WTC11 (cell line): ENCODE data around the gene MTCL1. TPM values are rescaled to one million over a fixed set of nuclear protein-coding genes. Genes with fewer than 3 reads are reported as not detected.

ENCODE experiments used
- ATAC-seq: fragments of 200-7000 bp; cut with Tn5 transposase; 2 replicates; pipeline ENCODE4 v1.10.0; 2021; ENCODE audit warnings: mild to moderate bottlenecking, moderate library complexity
- CTCF ChIA-PET: fragments of 300-600 bp; sonication (Branson Sonifier 250); formaldehyde crosslinking; loops from one replicate; lab custom pipeline; 2021; ENCODE audit warnings: antibody characterized with exemption; lab: Charles Lee
- POLR2A ChIA-PET: fragments of 350-600 bp; sonication (Branson Sonifier 250); formaldehyde crosslinking; loops from one replicate; lab custom pipeline; 2021; ENCODE audit warnings: antibody characterized with exemption; lab: Charles Lee
- DNase-seq: peaks from one replicate; pipeline ENCODE4 v3.0.0; 2021; ENCODE audit warnings: low spot score
- H3K27ac Mint-ChIP-seq: 2 replicates; pipeline ENCODE4 v1.8.0; 2021; ENCODE audit warnings: mixed read lengths
- H3K27me3 Mint-ChIP-seq: 2 replicates; pipeline ENCODE4 v1.8.0; 2021; ENCODE audit warnings: low read depth, mild to moderate bottlenecking, moderate library complexity, mixed read lengths
- H3K36me3 Mint-ChIP-seq: 2 replicates; pipeline ENCODE4 v1.8.0; 2021; ENCODE audit warnings: mixed read lengths
- H3K4me1 Mint-ChIP-seq: 2 replicates; pipeline ENCODE4 v1.8.0; 2022; ENCODE audit warnings: mixed read lengths
- H3K4me3 Mint-ChIP-seq: 2 replicates; pipeline ENCODE4 v1.8.0; 2021; ENCODE audit warnings: mild to moderate bottlenecking, moderate library complexity, mixed read lengths
- H3K9me3 Mint-ChIP-seq: 2 replicates; pipeline ENCODE4 v1.8.0; 2021; ENCODE audit warnings: mixed read lengths
- CREM ChIP-seq: sonication (generic); formaldehyde crosslinking; IDR thresholded peaks from 2 replicates; pipeline ENCODE4 v1.8.1; 2022; ENCODE audit warnings: mild to moderate bottlenecking, missing genetic modification reagents, moderate library complexity
- EMX1 ChIP-seq: fragments of 250-450 bp; sonication (Bioruptor Pico); IDR thresholded peaks from 2 replicates; pipeline ENCODE4 v1.8.0; 2021; ENCODE audit warnings: mild to moderate bottlenecking
- FOXK1 ChIP-seq: sonication (generic); formaldehyde crosslinking; IDR thresholded peaks from 2 replicates; pipeline ENCODE4 v1.8.0; 2022; ENCODE audit warnings: mild to moderate bottlenecking, moderate library complexity, missing genetic modification reagents
- GABPB1 ChIP-seq: sonication (generic); formaldehyde crosslinking; IDR thresholded peaks from 2 replicates; pipeline ENCODE4 v1.8.1; 2023; ENCODE audit warnings: mild to moderate bottlenecking, missing genetic modification reagents
- GRHL2 ChIP-seq: fragments of 250-450 bp; sonication (Bioruptor Pico); IDR thresholded peaks from 2 replicates; pipeline ENCODE4 v1.8.0; 2022; ENCODE audit warnings: mild to moderate bottlenecking, moderate library complexity; ENCODE audit not compliant: insufficient replicate concordance, severe bottlenecking
- HMGA2 ChIP-seq: fragments of 250-450 bp; sonication (Bioruptor Pico); IDR thresholded peaks from 2 replicates; pipeline ENCODE4 v1.4.0; 2021; ENCODE audit warnings: mild to moderate bottlenecking, moderate library complexity
- MXD4 ChIP-seq: fragments of 250-450 bp; sonication (Bioruptor Pico); IDR thresholded peaks from 2 replicates; pipeline ENCODE4 v1.8.0; 2021; ENCODE audit warnings: mild to moderate bottlenecking, moderate library complexity, borderline replicate concordance
- MYBL2 ChIP-seq: sonication (generic); formaldehyde crosslinking; IDR thresholded peaks from 2 replicates; pipeline ENCODE4 v1.8.1; 2023; ENCODE audit warnings: mild to moderate bottlenecking, moderate library complexity, missing genetic modification reagents
- NFATC4 ChIP-seq: fragments of 250-450 bp; sonication (Bioruptor Pico); IDR thresholded peaks from 2 replicates; pipeline ENCODE4 v1.9.0; 2021; ENCODE audit warnings: mild to moderate bottlenecking
- TEAD1 ChIP-seq: sonication (generic); formaldehyde crosslinking; IDR thresholded peaks from 2 replicates; pipeline ENCODE4 v1.8.0; 2022; ENCODE audit warnings: mild to moderate bottlenecking, missing genetic modification reagents
- TP53 ChIP-seq: sonication (generic); formaldehyde crosslinking; IDR thresholded peaks from 2 replicates; pipeline ENCODE4 v1.8.1; 2023; ENCODE audit warnings: mild to moderate bottlenecking, missing genetic modification reagents
- ZNF671 ChIP-seq: fragments of 250-450 bp; sonication (Bioruptor Pico); IDR thresholded peaks from 2 replicates; pipeline ENCODE4 v1.8.0; 2021; ENCODE audit warnings: mild to moderate bottlenecking
- total RNA-seq: library from RNA; stranded (reverse); gene quantifications from 3 replicates; pipeline ENCODE4 v1.2.3, GENCODE V29; 2021
- TF ChIP-seq, protein P1 (sequence below): fragments of 250-450 bp; sonication (Bioruptor Pico); IDR thresholded peaks from 2 replicates; pipeline ENCODE4 v1.8.0; 2021; ENCODE audit warnings: mild to moderate bottlenecking
- TF ChIP-seq, protein P2 (sequence below): fragments of 250-450 bp; sonication (Bioruptor Pico); IDR thresholded peaks from 2 replicates; pipeline ENCODE4 v2.1.2; 2022; ENCODE audit warnings: mild to moderate bottlenecking, moderate library complexity
- TF ChIP-seq, protein P3 (sequence below): sonication (generic); formaldehyde crosslinking; IDR thresholded peaks from 2 replicates; pipeline ENCODE4 v1.8.0; 2022; ENCODE audit warnings: mild to moderate bottlenecking, missing genetic modification reagents
- TF ChIP-seq, protein P4 (sequence below): fragments of 250-450 bp; sonication (Bioruptor Pico); IDR thresholded peaks from 2 replicates; pipeline ENCODE4 v1.9.0; 2021; ENCODE audit warnings: mild to moderate bottlenecking, borderline replicate concordance
- TF ChIP-seq, protein P5 (sequence below): sonication (generic); formaldehyde crosslinking; IDR thresholded peaks from 2 replicates; pipeline ENCODE4 v1.8.1; 2023; ENCODE audit warnings: mild to moderate bottlenecking, missing genetic modification reagents, moderate library complexity

MTCL1 gene
- total RNA-seq, 1 experiment from 2014 or later = 64.3 TPM

DNA sequence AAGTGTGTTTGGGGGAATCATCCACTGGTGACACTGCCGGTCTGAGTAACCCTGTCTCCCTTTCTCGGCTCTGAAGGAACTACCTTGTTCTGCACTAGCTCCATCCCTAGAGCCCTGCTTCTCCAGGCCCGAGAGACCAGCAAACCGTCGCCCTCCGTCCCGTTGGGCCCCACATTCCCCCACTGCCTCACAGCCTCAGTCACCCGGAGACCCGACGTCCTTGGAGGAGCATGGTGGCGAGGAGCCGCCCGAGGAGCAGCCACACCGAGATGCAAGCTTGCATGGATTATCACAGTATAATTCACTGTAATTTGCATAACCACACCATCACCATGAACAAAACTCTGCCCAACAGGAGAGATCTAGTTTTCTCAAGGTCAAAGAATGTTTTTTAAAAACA lies 126.2 kb downstream of the MTCL1 start:
- Mint-ChIP-seq H3K36me3 (peaks cover 12% of the 10 kb centered on the region), H3K27ac (peak overlapping the region; percentile 9; the same call in 1 of the 2 replicates), H3K4me3 (no peak overlapping the region), H3K27me3 (no peaks in the 10 kb centered on the region), H3K4me1 (peaks cover 19% of the 10 kb centered on the region), H3K9me3 (peaks cover 12% of the 10 kb centered on the region)
- ChIA-PET POLR2A (no interaction called here), CTCF (interaction anchor here (1.0 kb wide), 1 partner anchor 353 kb away, joined by 3 read pairs; no protein-coding TSS in a partner anchor)
- ATAC-seq (no peak), DNase-seq (no peak)
- TF ChIP-seq NFATC4 (CRISPR knock-in tag) (no peak), HMGA2 (CRISPR knock-in tag) (no peak), CREM (no peak), TP53 (CRISPR knock-in tag) (no peak), MXD4 (CRISPR knock-in tag) (no peak), ZNF671 (CRISPR knock-in tag) (no peak), GRHL2 (CRISPR knock-in tag) (no peak), TEAD1 (CRISPR knock-in tag) (no peak), EMX1 (CRISPR knock-in tag) (no peak), MYBL2 (CRISPR knock-in tag) (no peak), FOXK1 (CRISPR knock-in tag) (no peak)
- TF ChIP-seq, protein P1, sequence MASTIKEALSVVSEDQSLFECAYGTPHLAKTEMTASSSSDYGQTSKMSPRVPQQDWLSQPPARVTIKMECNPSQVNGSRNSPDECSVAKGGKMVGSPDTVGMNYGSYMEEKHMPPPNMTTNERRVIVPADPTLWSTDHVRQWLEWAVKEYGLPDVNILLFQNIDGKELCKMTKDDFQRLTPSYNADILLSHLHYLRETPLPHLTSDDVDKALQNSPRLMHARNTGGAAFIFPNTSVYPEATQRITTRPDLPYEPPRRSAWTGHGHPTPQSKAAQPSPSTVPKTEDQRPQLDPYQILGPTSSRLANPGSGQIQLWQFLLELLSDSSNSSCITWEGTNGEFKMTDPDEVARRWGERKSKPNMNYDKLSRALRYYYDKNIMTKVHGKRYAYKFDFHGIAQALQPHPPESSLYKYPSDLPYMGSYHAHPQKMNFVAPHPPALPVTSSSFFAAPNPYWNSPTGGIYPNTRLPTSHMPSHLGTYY = no peak
- TF ChIP-seq, protein P2, sequence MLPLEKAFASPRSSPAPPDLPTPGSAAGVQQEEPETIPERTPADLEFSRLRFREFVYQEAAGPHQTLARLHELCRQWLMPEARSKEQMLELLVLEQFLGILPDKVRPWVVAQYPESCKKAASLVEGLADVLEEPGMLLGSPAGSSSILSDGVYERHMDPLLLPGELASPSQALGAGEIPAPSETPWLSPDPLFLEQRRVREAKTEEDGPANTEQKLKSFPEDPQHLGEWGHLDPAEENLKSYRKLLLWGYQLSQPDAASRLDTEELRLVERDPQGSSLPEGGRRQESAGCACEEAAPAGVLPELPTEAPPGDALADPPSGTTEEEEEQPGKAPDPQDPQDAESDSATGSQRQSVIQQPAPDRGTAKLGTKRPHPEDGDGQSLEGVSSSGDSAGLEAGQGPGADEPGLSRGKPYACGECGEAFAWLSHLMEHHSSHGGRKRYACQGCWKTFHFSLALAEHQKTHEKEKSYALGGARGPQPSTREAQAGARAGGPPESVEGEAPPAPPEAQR (CRISPR knock-in tag) = no peak
- TF ChIP-seq, protein P3, sequence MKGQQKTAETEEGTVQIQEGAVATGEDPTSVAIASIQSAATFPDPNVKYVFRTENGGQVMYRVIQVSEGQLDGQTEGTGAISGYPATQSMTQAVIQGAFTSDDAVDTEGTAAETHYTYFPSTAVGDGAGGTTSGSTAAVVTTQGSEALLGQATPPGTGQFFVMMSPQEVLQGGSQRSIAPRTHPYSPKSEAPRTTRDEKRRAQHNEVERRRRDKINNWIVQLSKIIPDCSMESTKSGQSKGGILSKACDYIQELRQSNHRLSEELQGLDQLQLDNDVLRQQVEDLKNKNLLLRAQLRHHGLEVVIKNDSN (CRISPR knock-in tag) = no peak
- TF ChIP-seq, protein P4, sequence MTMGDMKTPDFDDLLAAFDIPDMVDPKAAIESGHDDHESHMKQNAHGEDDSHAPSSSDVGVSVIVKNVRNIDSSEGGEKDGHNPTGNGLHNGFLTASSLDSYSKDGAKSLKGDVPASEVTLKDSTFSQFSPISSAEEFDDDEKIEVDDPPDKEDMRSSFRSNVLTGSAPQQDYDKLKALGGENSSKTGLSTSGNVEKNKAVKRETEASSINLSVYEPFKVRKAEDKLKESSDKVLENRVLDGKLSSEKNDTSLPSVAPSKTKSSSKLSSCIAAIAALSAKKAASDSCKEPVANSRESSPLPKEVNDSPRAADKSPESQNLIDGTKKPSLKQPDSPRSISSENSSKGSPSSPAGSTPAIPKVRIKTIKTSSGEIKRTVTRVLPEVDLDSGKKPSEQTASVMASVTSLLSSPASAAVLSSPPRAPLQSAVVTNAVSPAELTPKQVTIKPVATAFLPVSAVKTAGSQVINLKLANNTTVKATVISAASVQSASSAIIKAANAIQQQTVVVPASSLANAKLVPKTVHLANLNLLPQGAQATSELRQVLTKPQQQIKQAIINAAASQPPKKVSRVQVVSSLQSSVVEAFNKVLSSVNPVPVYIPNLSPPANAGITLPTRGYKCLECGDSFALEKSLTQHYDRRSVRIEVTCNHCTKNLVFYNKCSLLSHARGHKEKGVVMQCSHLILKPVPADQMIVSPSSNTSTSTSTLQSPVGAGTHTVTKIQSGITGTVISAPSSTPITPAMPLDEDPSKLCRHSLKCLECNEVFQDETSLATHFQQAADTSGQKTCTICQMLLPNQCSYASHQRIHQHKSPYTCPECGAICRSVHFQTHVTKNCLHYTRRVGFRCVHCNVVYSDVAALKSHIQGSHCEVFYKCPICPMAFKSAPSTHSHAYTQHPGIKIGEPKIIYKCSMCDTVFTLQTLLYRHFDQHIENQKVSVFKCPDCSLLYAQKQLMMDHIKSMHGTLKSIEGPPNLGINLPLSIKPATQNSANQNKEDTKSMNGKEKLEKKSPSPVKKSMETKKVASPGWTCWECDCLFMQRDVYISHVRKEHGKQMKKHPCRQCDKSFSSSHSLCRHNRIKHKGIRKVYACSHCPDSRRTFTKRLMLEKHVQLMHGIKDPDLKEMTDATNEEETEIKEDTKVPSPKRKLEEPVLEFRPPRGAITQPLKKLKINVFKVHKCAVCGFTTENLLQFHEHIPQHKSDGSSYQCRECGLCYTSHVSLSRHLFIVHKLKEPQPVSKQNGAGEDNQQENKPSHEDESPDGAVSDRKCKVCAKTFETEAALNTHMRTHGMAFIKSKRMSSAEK (CRISPR knock-in tag) = no peak
- TF ChIP-seq, protein P5, sequence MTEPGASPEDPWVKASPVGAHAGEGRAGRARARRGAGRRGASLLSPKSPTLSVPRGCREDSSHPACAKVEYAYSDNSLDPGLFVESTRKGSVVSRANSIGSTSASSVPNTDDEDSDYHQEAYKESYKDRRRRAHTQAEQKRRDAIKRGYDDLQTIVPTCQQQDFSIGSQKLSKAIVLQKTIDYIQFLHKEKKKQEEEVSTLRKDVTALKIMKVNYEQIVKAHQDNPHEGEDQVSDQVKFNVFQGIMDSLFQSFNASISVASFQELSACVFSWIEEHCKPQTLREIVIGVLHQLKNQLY (CRISPR knock-in tag) = no peak

DNA sequence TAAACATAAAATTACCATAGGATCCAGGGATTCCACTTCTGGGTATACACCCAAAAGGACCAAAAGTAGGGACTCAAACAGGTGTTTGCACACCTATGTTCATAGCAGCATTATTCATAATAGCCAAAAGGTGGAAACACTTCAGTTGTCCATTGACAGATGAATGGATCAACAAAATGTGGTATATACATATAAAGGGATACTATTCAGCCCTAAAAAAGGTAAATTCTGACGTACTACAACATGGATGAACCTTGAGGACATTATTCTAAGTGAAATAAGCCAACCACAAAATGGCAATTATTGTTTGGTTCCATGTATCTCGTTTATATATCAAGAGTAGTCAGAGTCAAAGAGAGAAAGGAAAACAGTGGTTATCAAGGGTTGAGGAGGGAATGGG lies 128.1 kb downstream of the MTCL1 start:
- ChIA-PET POLR2A (no interaction called here), CTCF (no interaction called here)
- no peak for TF ChIP-seq GABPB1
- TF ChIP-seq, protein P4 (CRISPR knock-in tag) = no peak
- Mint-ChIP-seq H3K4me3 (no peak overlapping the region), H3K27ac (no peak overlapping the region), H3K36me3 (peaks cover 19% of the 10 kb centered on the region), H3K4me1 (peaks cover 11% of the 10 kb centered on the region), H3K27me3 (no peaks in the 10 kb centered on the region), H3K9me3 (peaks cover 27% of the 10 kb centered on the region)
- DNase-seq (no peak), ATAC-seq (no peak)
